Adipose tissue (tissue), 3 donors: ENCODE measurements around the gene PIAS1. TPM values are rescaled to one million over a fixed set of nuclear protein-coding genes. Genes with fewer than 3 reads are reported as not detected.
A peak's percentile ranks its signal among the peaks of the same experiment; 100 is the strongest.
"Not testable (repeated sequence)": the region's sequence is repeated elsewhere in the genome, so short reads cannot be mapped to it uniquely, and the experiment has no call there.

ENCODE experiments used
- H3K27ac ChIP-seq: one replicate; pipeline ENCODE4 v1.5.1; 2013; ENCODE audit warnings: low read depth, low read length
- WGBS, 3 donors: extraction: QIAGEN DNeasy Blood & Tissue Kit; methylation state at CpG; one replicate each; pipeline ENCODE4 v1.1.7; 2013; 5-methylcytosine and 5-hydroxymethylcytosine counted together
- polyA plus RNA-seq, 3 donors: library from polyadenylated mRNA; stranded (reverse); fragments of 200-250 nt; gene quantifications; one replicate each; pipeline ENCODE4 v1.2.3, GENCODE V29; 2013
- donor health status: healthy with polysubstance abuse.
- donor health status: Bipolar disorder and iron deficiency.
- donor health status: healthy.

The PIAS1 gene
- polyA plus RNA-seq, 3 donors = 4.6 to 10.8 (median 7.9) TPM

GRCh38 chr15:68150187-68150586 lies 96.1 kb downstream of the PIAS1 start:
- no peak overlapping the region for H3K27ac ChIP-seq
- WGBS, 3 donors = 76 to 84% (median 81%) methylated on average over 1 of the region's 1 CpG

GRCh38 chr15:68151277-68151676 lies 97.2 kb downstream of the PIAS1 start:
- WGBS, 3 donors = 90 to 100% (median 95%) methylated on average over 1 of the region's 1 CpG
- no peak overlapping the region for H3K27ac ChIP-seq

GRCh38 chr15:68152342-68152741 lies 98.2 kb downstream of the PIAS1 start:
- no peak overlapping the region for H3K27ac ChIP-seq
- 85 to 93% (median 93%) methylated on average over 2 of the region's 2 CpGs for WGBS, 3 donors

GRCh38 chr15:68154923-68155559 lies 100.9 kb downstream of the PIAS1 start:
- WGBS, 3 donors = 36 to 40% (median 38%) methylated on average over 4 of the region's 4 CpGs
- no peak overlapping the region for H3K27ac ChIP-seq

GRCh38 chr15:68157074-68157473 lies 103.0 kb downstream of the PIAS1 start:
- H3K27ac ChIP-seq = no peak overlapping the region
- WGBS, 3 donors = 4 to 53% (median 32%) methylated on average over 1 of the region's 1 CpG

GRCh38 chr15:68158046-68158628 lies 104.0 kb downstream of the PIAS1 start:
- H3K27ac ChIP-seq = no peak overlapping the region
- WGBS, 3 donors = 37 to 73% (median 66%) methylated on average over 3 of the region's 3 CpGs

- H3K27ac ChIP-seq = no peak overlapping the region
These were observed 109.1 kb downstream of the PIAS1 start for GRCh38 chr15:68163191-68163590.

GRCh38 chr15:68166847-68167246 lies 112.7 kb downstream of the PIAS1 start:
- no peak overlapping the region for H3K27ac ChIP-seq
- WGBS, 3 donors = 82 to 97% (median 93%) methylated on average over 4 of the region's 4 CpGs

GRCh38 chr15:68172037-68172436 lies 117.9 kb downstream of the PIAS1 start:
- WGBS, 3 donors = 66 to 92% (median 74%) methylated on average over 2 of the region's 2 CpGs

GRCh38 chr15:68173119-68173518 lies 119.0 kb downstream of the PIAS1 start:
- H3K27ac ChIP-seq = no peak overlapping the region
- 96 to 98% (median 97%) methylated on average over 4 of the region's 4 CpGs for WGBS, 3 donors

More at GRCh38 chr15:68172037-68172436, 117.9 kb downstream of the PIAS1 start:
- not testable (repeated sequence) for H3K27ac ChIP-seq

- H3K27ac ChIP-seq = no peak overlapping the region
- WGBS, 3 donors = 36 to 74% (median 50%) methylated on average over 2 of the region's 2 CpGs
These were observed 121.4 kb downstream of the PIAS1 start for GRCh38 chr15:68175526-68175925.

GRCh38 chr15:68176601-68177000 lies 122.5 kb downstream of the PIAS1 start:
- no peak overlapping the region for H3K27ac ChIP-seq
- WGBS, 3 donors = 80 to 94% (median 86%) methylated on average over 3 of the region's 3 CpGs

GRCh38 chr15:68177742-68178141 lies 123.6 kb downstream of the PIAS1 start:
- H3K27ac ChIP-seq = no peak overlapping the region

GRCh38 chr15:68183616-68184315 lies 129.7 kb downstream of the PIAS1 start:
- WGBS, 3 donors = 90 to 94% (median 93%) methylated on average over 5 of the region's 5 CpGs
- H3K27ac ChIP-seq = no peak overlapping the region

GRCh38 chr15:68184616-68185480 lies 130.7 kb downstream of the PIAS1 start:
- WGBS, 3 donors = 61 to 93% (median 70%) methylated on average over 5 of the region's 5 CpGs

GRCh38 chr15:68186671-68187397 lies 132.7 kb downstream of the PIAS1 start:
- H3K27ac ChIP-seq = no peak overlapping the region
- 73 to 81% (median 76%) methylated on average over 5 of the region's 5 CpGs for WGBS, 3 donors

More at GRCh38 chr15:68184616-68185480, 130.7 kb downstream of the PIAS1 start:
- no peak overlapping the region for H3K27ac ChIP-seq

GRCh38 chr15:68187559-68187958 lies 133.4 kb downstream of the PIAS1 start:
- WGBS, 3 donors = 19 to 46% (median 37%) methylated on average over 9 of the region's 9 CpGs
- H3K27ac ChIP-seq = peak overlapping the region; percentile 5

GRCh38 chr15:68188647-68189046 lies 134.5 kb downstream of the PIAS1 start:
- 81 to 84% (median 81%) methylated on average over 2 of the region's 2 CpGs for WGBS, 3 donors

More at GRCh38 chr15:68188647-68189046, 134.5 kb downstream of the PIAS1 start:
- no peak overlapping the region for H3K27ac ChIP-seq
